HL-60/S4 treated with retinoic acid at 250 ng/mL for 4 days and 3 days (cell line): ENCODE results near the gene FAM50A.

Experiments
- in situ Hi-C: fragments of 300-500 bp; cut with MboI; formaldehyde crosslinking; loops from 2 replicates; pipeline ENCODE4 v1.7.0; 2022; ENCODE audit warnings: low sequenced_read_pairs

The FAM50A gene

GRCh38 chrX:154436983-154437752, 6.8 kb upstream of the FAM50A start, which contains the start of gene GDI1:
Gene GDI1, plus strand, starts transcription at chrX:154437154. Its CDS starts 101 bp downstream, at chrX:154437255.
- in situ Hi-C loops = no loop called here

- in situ Hi-C loops = no loop called here
These were observed 5.7 kb upstream of the FAM50A start for GRCh38 chrX:154437971-154438893.

- in situ Hi-C loops = no loop called here
These were observed 4.1 kb upstream of the FAM50A start for GRCh38 chrX:154439841-154440240.

GRCh38 chrX:154440623-154441357, 3.2 kb upstream of the FAM50A start:
- in situ Hi-C loops = no loop called here

- in situ Hi-C loops = no loop called here
These were observed 2.4 kb upstream of the FAM50A start for GRCh38 chrX:154441564-154441963.

GRCh38 chrX:154441984-154442707, 1.8 kb upstream of the FAM50A start:
- in situ Hi-C loops = no loop called here

GRCh38 chrX:154443479-154443910, 446 bp upstream of the FAM50A start:
- in situ Hi-C loops = no loop called here

- in situ Hi-C loops = no loop called here
These were observed 860 bp downstream of the FAM50A start for GRCh38 chrX:154444755-154445246.

- in situ Hi-C loops = no loop called here
These were observed 1.8 kb downstream of the FAM50A start for GRCh38 chrX:154445776-154446175.

- in situ Hi-C loops = no loop called here
These were observed 2.5 kb downstream of the FAM50A start for GRCh38 chrX:154446430-154446829.

GRCh38 chrX:154448484-154448883, 4.5 kb downstream of the FAM50A start:
- in situ Hi-C loops = no loop called here

- in situ Hi-C loops = no loop called here
These were observed 5.7 kb downstream of the FAM50A start for GRCh38 chrX:154449618-154450017.

GRCh38 chrX:154450312-154450711, 6.4 kb downstream of the FAM50A start:
- in situ Hi-C loops = no loop called here

GRCh38 chrX:154452823-154453222, 8.9 kb downstream of the FAM50A start:
- in situ Hi-C loops = no loop called here

GRCh38 chrX:154457491-154458115, 13.7 kb downstream of the FAM50A start:
- in situ Hi-C loops = no loop called here

GRCh38 chrX:154458116-154458953, 14.4 kb downstream of the FAM50A start, which contains the start of gene PLXNA3:
Gene PLXNA3, plus strand, starts transcription at chrX:154458281. Its CDS starts 1,903 bp downstream, at chrX:154460184.
- in situ Hi-C loops = no loop called here

GRCh38 chrX:154458954-154459778, 15.2 kb downstream of the FAM50A start:
- in situ Hi-C loops = no loop called here

- in situ Hi-C loops = no loop called here
These were observed 15.9 kb downstream of the FAM50A start for GRCh38 chrX:154459832-154460231.
